Measurements from ENCODE around the gene ONECUT2. TPM values are rescaled to one million over a fixed set of nuclear protein-coding genes. Genes with fewer than 3 reads are reported as not detected.
"Not testable (repeated sequence)": the region's sequence is repeated elsewhere in the genome, so short reads cannot be mapped to it uniquely, and the experiment has no call there.

Gene ONECUT2
- polyA plus RNA-seq (ENCODE audit: insufficient read length in 4 of 4), result under 1 TPM; 0.08 to 0.24 (median 0.14) TPM

- peak; percentile 72 to 89 (median 76) for DNase-seq (ENCODE audit: low read depth in 4 of 4, low spot score in 3 of 4)
Observed at GRCh38 chr18:57434536-57435494, at the start of gene ONECUT2. TSS of gene ONECUT2 (plus strand) at chr18:57435374. CDS start at chr18:57435717, 343 bp downstream.

GRCh38 chr18:57389271-57389670 lies 45.9 kb upstream of the ONECUT2 start:
- no peak for DNase-seq (ENCODE audit: low read depth in 4 of 4, low spot score in 3 of 4)

- no peak for DNase-seq (ENCODE audit: low read depth in 4 of 4, low spot score in 3 of 4)
Observed at GRCh38 chr18:57390044-57390443, 45.1 kb upstream of the ONECUT2 start.

- not testable (repeated sequence) for DNase-seq (ENCODE audit: low read depth in 4 of 4, low spot score in 3 of 4)
Observed at GRCh38 chr18:57394749-57395148, 40.4 kb upstream of the ONECUT2 start.

GRCh38 chr18:57396831-57397230 lies 38.3 kb upstream of the ONECUT2 start:
- not testable (repeated sequence) for DNase-seq (ENCODE audit: low read depth in 4 of 4, low spot score in 3 of 4)

GRCh38 chr18:57397440-57398132 lies 37.6 kb upstream of the ONECUT2 start:
- DNase-seq (ENCODE audit: low read depth in 4 of 4, low spot score in 3 of 4), result no peak

- no peak for DNase-seq (ENCODE audit: low read depth in 4 of 4, low spot score in 3 of 4)
Observed at GRCh38 chr18:57404345-57404744, 30.8 kb upstream of the ONECUT2 start.

GRCh38 chr18:57409650-57410049 lies 25.5 kb upstream of the ONECUT2 start:
- no peak for DNase-seq (ENCODE audit: low read depth in 4 of 4, low spot score in 3 of 4)

GRCh38 chr18:57410749-57411148 lies 24.4 kb upstream of the ONECUT2 start:
- no peak for DNase-seq (ENCODE audit: low read depth in 4 of 4, low spot score in 3 of 4)

- DNase-seq (ENCODE audit: low read depth in 4 of 4, low spot score in 3 of 4), result no peak
Observed at GRCh38 chr18:57416542-57416941, 18.6 kb upstream of the ONECUT2 start.

- DNase-seq (ENCODE audit: low read depth in 4 of 4, low spot score in 3 of 4), result no peak
Observed at GRCh38 chr18:57422313-57422872, 12.8 kb upstream of the ONECUT2 start.

- DNase-seq (ENCODE audit: low read depth in 4 of 4, low spot score in 3 of 4), result no peak
Observed at GRCh38 chr18:57423821-57424220, 11.4 kb upstream of the ONECUT2 start.

GRCh38 chr18:57425096-57425495 lies 10.1 kb upstream of the ONECUT2 start:
- DNase-seq (ENCODE audit: low read depth in 4 of 4, low spot score in 3 of 4), result no peak

- no peak for DNase-seq (ENCODE audit: low read depth in 4 of 4, low spot score in 3 of 4)
Observed at GRCh38 chr18:57426187-57426586, 9.0 kb upstream of the ONECUT2 start.

- no peak for DNase-seq (ENCODE audit: low read depth in 4 of 4, low spot score in 3 of 4)
Observed at GRCh38 chr18:57427429-57428201, 7.6 kb upstream of the ONECUT2 start.

GRCh38 chr18:57428221-57429150 lies 6.7 kb upstream of the ONECUT2 start:
- DNase-seq (ENCODE audit: low read depth in 4 of 4, low spot score in 3 of 4), result no peak

- no peak for DNase-seq (ENCODE audit: low read depth in 4 of 4, low spot score in 3 of 4)
Observed at GRCh38 chr18:57429167-57430078, 5.8 kb upstream of the ONECUT2 start.
